HepG2 (cell line): ENCODE data around the gene TXNDC9. TPM values are rescaled to one million over a fixed set of nuclear protein-coding genes. Genes with fewer than 3 reads are reported as not detected.

Source experiments
- ATAC-seq: fragments of 200-7000 bp; cut with Tn5 transposase; 3 replicates; pipeline ENCODE4 v1.9.1; 2020; ENCODE audit warnings: mild to moderate bottlenecking, moderate library complexity
- BruUV-seq: library from RNA; stranded (reverse); fragments of 400-500 nt; replicated peaks from 2 replicates; lab custom pipeline; 2021; lab: Mats Ljungman, UMichigan
- CTCF ChIA-PET: fragments of 300-600 bp; formaldehyde crosslinking; extraction: SDS; loops from one replicate; lab custom pipeline; 2021; ENCODE audit warnings: low total read pairs, inconsistent platforms, low intra/inter-chr PET ratio; lab: Yijun Ruan, JAX
- POLR2A ChIA-PET: fragments of 350-600 bp; sonication (Branson Sonifier 250); formaldehyde crosslinking; loops from one replicate; lab custom pipeline; 2020; ENCODE audit warnings: antibody characterized with exemption, inconsistent platforms; lab: Yijun Ruan, JAX
- DNase-seq: peaks from one replicate; pipeline ENCODE4 v3.0.0-alpha.2; 2015; ENCODE audit warnings: low spot score
- FAIRE-seq: peaks from 3 replicates; lab custom pipeline; 2011; peaks lifted over from hg19 to GRCh38; lab: Jason Lieb, UNC
- H2AFZ ChIP-seq: one replicate; pipeline ENCODE4 v1.6.1; 2011; ENCODE audit warnings: low read length, inconsistent platforms
- H3K27ac ChIP-seq: fragments of 300-600 bp; 3 replicates; pipeline ENCODE4 v1.8.0; 2011; ENCODE audit warnings: mixed run types, mild to moderate bottlenecking, mixed read lengths, low read length, inconsistent platforms; ENCODE audit not compliant: insufficient read depth; ENCODE audit errors: extremely low read length
- H3K27me3 ChIP-seq, 2 experiments: fragments of 200-600 bp in 1 of 2; 2 replicates in 1 of 2; 3 replicates in 1 of 2; pipeline versions ENCODE4 v1.6.0 to v1.8.0; 2011; ENCODE audit warnings: low read length in 2 of 2, mild to moderate bottlenecking in 2 of 2, moderate library complexity in 2 of 2, inconsistent platforms in 1 of 2; ENCODE audit not compliant: insufficient read depth in 2 of 2, control insufficient read depth in 1 of 2
- H3K36me3 ChIP-seq, 2 experiments: fragments of 200-600 bp in 1 of 2; replicated peaks in 1 of 2; 2 replicates in 1 of 2; 3 replicates in 1 of 2; pipeline versions ENCODE4 v1.5.1 to v1.8.0; 2011; ENCODE audit warnings: low read length in 2 of 2, inconsistent platforms in 1 of 2; ENCODE audit not compliant: insufficient read depth in 2 of 2, control insufficient read depth in 1 of 2
- H3K4me1 ChIP-seq: 2 replicates; pipeline ENCODE4 v1.5.1; 2012; ENCODE audit warnings: low read length, inconsistent platforms; ENCODE audit not compliant: insufficient read depth
- H3K4me2 ChIP-seq: 2 replicates; pipeline ENCODE4 v1.6.0; 2011; ENCODE audit warnings: low read depth, low read length, inconsistent platforms
- H3K4me3 ChIP-seq, 3 experiments: fragments of 200-600 bp in 1 of 3; sonication (generic), shearing (Covaris generic) in 1 of 3; replicated peaks in 1 of 3; 2 replicates each; pipeline ENCODE4 v1.5.1; 2011 to 2016; ENCODE audit warnings: low read length in 3 of 3, inconsistent platforms in 2 of 3, low read depth in 2 of 3, mild to moderate bottlenecking in 2 of 3, control low read depth in 1 of 3, mixed read lengths in 1 of 3; ENCODE audit not compliant: insufficient read depth in 1 of 3
- H3K79me2 ChIP-seq: one replicate; pipeline ENCODE4 v1.6.1; 2011; ENCODE audit warnings: low read length, inconsistent platforms; ENCODE audit not compliant: insufficient read depth
- H3K9ac ChIP-seq: 2 replicates; pipeline ENCODE4 v1.6.0; 2011; ENCODE audit warnings: mild to moderate bottlenecking, low read depth, low read length, inconsistent platforms; ENCODE audit not compliant: insufficient read depth
- H3K9me3 ChIP-seq: 2 replicates; pipeline ENCODE4 v1.5.1; 2012; ENCODE audit warnings: mild to moderate bottlenecking, low read length
- H4K20me1 ChIP-seq: 2 replicates; pipeline ENCODE4 v1.6.0; 2011; ENCODE audit warnings: inconsistent platforms, mild to moderate bottlenecking, low read length, moderate library complexity; ENCODE audit not compliant: insufficient read depth
- MTA3 ChIP-seq: sonication (generic); formaldehyde crosslinking; IDR thresholded peaks from 2 replicates; pipeline ENCODE4 v1.4.0; 2020; ENCODE audit warnings: missing genetic modification reagents
- RAD21 ChIP-seq: fragments of 450-650 bp; formaldehyde crosslinking; IDR thresholded peaks from 2 replicates; pipeline ENCODE4 v1.5.0; 2020; ENCODE audit warnings: mild to moderate bottlenecking
- RBFOX2 ChIP-seq: fragments of 200-400 bp; formaldehyde crosslinking; IDR thresholded peaks from 2 replicates; pipeline ENCODE4 v1.6.1; 2017; ENCODE audit warnings: low read depth, mild to moderate bottlenecking, low read length
- ZBTB7B ChIP-seq: sonication (generic); formaldehyde crosslinking; IDR thresholded peaks from 2 replicates; pipeline ENCODE4 v1.4.0; 2020; ENCODE audit warnings: missing genetic modification reagents
- ZNF180 ChIP-seq: sonication (generic); formaldehyde crosslinking; IDR thresholded peaks from 2 replicates; pipeline ENCODE4 v1.4.0; 2020; ENCODE audit warnings: low read depth, missing genetic modification reagents, borderline replicate concordance
- ZNF652 ChIP-seq: IDR thresholded peaks from 2 replicates; pipeline ENCODE4 v1.6.1; 2016; ENCODE audit warnings: low read depth, borderline replicate concordance
- WGBS: methylation state at CpG from one replicate; pipeline ENCODE4 v1.1.6; 2017; ENCODE audit warnings: low lambda C conversion rate; 5-methylcytosine and 5-hydroxymethylcytosine counted together
- in situ Hi-C: cut with HindIII; loops from 2 replicates; pipeline ENCODE4 v1.10.0; 2017; ENCODE audit warnings: low pct_unique_long_range_greater_than_20kb; ENCODE audit not compliant: extremely low pct_ligation_motif_present
- intact Hi-C: fragments of 100-400 bp; cut with micrococcal nuclease; formaldehyde crosslinking; loops from one replicate; pipeline ENCODE4 v1.10.0; 2022; ENCODE audit not compliant: unreplicated experiment
- polyA plus RNA-seq, 8 experiments: library from polyadenylated mRNA; depleted of rRNA in 3 of 8; stranded (reverse) in 7 of 8; unstranded in 1 of 8; fragments of >200 nt; fragmentation: Illumina TruSeq in 4 of 8; extraction: Trizol in 4 of 8; gene quantifications; 2 replicates each; pipeline versions ENCODE4 v1.2.1 to v1.2.3, GENCODE V29; 2011 to 2016; ENCODE audit warnings: low read depth in 4 of 8, missing spikeins in 1 of 8, mixed read lengths in 1 of 8; ENCODE audit not compliant: insufficient read depth in 1 of 8
- total RNA-seq, 5 experiments: library from RNA; depleted of rRNA; stranded (reverse); fragments of >200 nt; fragmentation: Illumina TruSeq; extraction: Trizol; gene quantifications; 2 replicates each; pipeline ENCODE4 v1.2.3, GENCODE V29; 2016; ENCODE audit warnings: low read depth in 1 of 5
- TF ChIP-seq, protein P1 (sequence below): sonication (generic); formaldehyde crosslinking; IDR thresholded peaks from 2 replicates; pipeline ENCODE4 v1.4.0; 2020; ENCODE audit warnings: low read depth, mild to moderate bottlenecking, missing genetic modification reagents
- TF ChIP-seq, protein P2 (sequence below): sonication (generic); formaldehyde crosslinking; IDR thresholded peaks from 2 replicates; pipeline ENCODE4 v1.9.0; 2021; ENCODE audit warnings: missing genetic modification reagents, borderline replicate concordance

TXNDC9 gene
- total and polyA plus RNA-seq, 2 of the 13 experiments (the other 11 are each of a cell fraction or from before 2014, with no cell fraction given) = 35.2 to 94.6 TPM

DNA sequence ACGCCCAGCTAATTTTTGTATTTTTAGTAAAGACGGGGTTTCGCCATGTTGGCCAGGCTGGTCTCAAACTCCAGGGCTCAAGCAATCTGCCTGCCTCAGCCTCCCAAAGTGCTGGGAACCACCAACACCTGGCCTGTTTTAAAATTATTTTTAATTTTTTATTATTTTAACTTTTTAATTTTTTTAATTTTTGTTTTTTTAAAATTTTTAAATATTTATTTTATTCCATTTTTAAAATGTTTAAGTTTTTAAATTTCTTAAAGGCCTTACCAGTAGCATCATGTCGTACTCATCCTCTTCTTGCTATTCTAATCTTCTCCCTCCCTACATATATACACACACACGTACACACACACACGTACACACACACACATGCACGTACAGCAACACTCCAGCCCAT lies 36.6 kb downstream of the TXNDC9 start:
- intact Hi-C loops (loop anchor here (2.0 kb wide), 1 partner anchor 19 kb away; no protein-coding TSS in a partner anchor), in situ Hi-C loops (no loop called here)
- Histone ChIP-seq H3K79me2 (no peaks in the 10 kb centered on the region), H3K4me3 (no peak overlapping the region), H3K4me2 (no peak overlapping the region)
- ATAC-seq = no peak
- 95% methylated on average over 7 of the region's 7 CpGs for WGBS
- no peak for DNase-seq
- TF ChIP-seq RBFOX2 (no peak), ZBTB7B (CRISPR knock-in tag) (no peak), MTA3 (CRISPR knock-in tag) (no peak), RAD21 (CRISPR knock-in tag) (no peak), ZNF652 (CRISPR knock-in tag) (no peak), ZNF180 (CRISPR knock-in tag) (no peak)
- TF ChIP-seq, protein P1, sequence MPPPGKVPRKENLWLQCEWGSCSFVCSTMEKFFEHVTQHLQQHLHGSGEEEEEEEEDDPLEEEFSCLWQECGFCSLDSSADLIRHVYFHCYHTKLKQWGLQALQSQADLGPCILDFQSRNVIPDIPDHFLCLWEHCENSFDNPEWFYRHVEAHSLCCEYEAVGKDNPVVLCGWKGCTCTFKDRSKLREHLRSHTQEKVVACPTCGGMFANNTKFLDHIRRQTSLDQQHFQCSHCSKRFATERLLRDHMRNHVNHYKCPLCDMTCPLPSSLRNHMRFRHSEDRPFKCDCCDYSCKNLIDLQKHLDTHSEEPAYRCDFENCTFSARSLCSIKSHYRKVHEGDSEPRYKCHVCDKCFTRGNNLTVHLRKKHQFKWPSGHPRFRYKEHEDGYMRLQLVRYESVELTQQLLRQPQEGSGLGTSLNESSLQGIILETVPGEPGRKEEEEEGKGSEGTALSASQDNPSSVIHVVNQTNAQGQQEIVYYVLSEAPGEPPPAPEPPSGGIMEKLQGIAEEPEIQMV (CRISPR knock-in tag) = no peak
- TF ChIP-seq, protein P2, sequence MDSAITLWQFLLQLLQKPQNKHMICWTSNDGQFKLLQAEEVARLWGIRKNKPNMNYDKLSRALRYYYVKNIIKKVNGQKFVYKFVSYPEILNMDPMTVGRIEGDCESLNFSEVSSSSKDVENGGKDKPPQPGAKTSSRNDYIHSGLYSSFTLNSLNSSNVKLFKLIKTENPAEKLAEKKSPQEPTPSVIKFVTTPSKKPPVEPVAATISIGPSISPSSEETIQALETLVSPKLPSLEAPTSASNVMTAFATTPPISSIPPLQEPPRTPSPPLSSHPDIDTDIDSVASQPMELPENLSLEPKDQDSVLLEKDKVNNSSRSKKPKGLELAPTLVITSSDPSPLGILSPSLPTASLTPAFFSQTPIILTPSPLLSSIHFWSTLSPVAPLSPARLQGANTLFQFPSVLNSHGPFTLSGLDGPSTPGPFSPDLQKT (CRISPR knock-in tag) = no peak
- TF ChIP-seq, all 625 proteins: peak for 0
- POLR2A ChIA-PET = no interaction called here
- Histone ChIP-seq H3K9ac (no peak overlapping the region), H3K4me1 (no peaks in the 10 kb centered on the region), H3K36me3 (no peaks in the 10 kb centered on the region), H3K27ac (no peak overlapping the region), H4K20me1 (no peaks in the 10 kb centered on the region), H3K9me3 (no peaks in the 10 kb centered on the region), H3K27me3 (no peaks in the 10 kb centered on the region), H2AFZ (no peak overlapping the region)
- BruUV-seq = no TSS peak
- FAIRE-seq = no peak
- CTCF ChIA-PET = no interaction called here
